ENCODE results near the gene AFDN. TPM values are rescaled to one million over a fixed set of nuclear protein-coding genes. Genes with fewer than 3 reads are reported as not detected.

Gene AFDN
- total and polyA plus RNA-seq, 2 donors (not counting 1 experiment from before 2014, with no cell fraction given) = 21.0 to 57.1 TPM

DNA sequence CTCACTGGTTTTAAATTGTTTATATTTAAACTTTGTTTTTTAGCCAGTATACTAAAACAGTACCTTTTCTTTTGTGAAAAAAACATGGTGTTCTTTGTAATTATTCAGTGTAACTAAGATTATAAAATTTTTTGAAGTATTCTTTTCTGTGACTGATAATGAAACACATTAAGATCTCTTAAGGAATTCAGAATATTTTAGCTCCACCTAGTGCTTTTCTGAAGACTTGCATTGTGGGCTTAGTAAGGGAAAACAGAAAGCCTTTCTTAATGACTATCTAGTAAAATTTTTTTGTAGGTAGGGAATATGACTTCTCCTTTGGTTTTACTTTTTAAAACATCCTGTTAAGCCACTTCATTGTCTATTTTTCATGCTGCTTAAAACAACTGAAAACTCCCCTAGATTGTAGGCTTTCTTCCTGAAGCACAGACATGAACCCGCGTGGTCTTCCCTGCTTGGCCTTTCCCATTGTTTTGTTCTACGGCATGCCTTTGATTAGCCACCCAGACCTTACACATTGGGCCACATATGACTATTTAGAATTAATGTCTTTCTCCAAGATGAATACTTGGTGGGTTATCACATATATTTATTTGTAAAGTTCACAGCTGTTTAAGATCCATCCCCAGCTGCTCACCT is 72.1 kb downstream of the AFDN start:
- no peak overlapping the region for H3K27ac ChIP-seq (ENCODE audit: insufficient read depth, low read length)
- peak; percentile 40 to 75 for DNase-seq (ENCODE audit: low read depth in 2 of 2)
- no peaks in the 10 kb centered on the region for H3K4me1 ChIP-seq (ENCODE audit: control insufficient read depth, extremely low read depth, insufficient read depth, low read length)
- H3K9ac ChIP-seq (ENCODE audit: insufficient read depth, low read length) = no peak overlapping the region
- H4K20me1 ChIP-seq (ENCODE audit: control insufficient read depth, extremely low read depth, insufficient read depth, low read length) = no peaks in the 10 kb centered on the region
- no peaks in the 10 kb centered on the region for H3K79me2 ChIP-seq (ENCODE audit: control insufficient read depth, insufficient read depth, low read length)
- no peak overlapping the region for H3K4me2 ChIP-seq (ENCODE audit: extremely low read depth, insufficient read depth, low read length)
- H3K9me3 ChIP-seq (ENCODE audit: control insufficient read depth, insufficient read depth, low read depth, low read length) = no peaks in the 10 kb centered on the region
- no peaks in the 10 kb centered on the region for H3K27me3 ChIP-seq (ENCODE audit: control insufficient read depth, insufficient read depth, low read length)
- H3K4me3 ChIP-seq (replicated peaks in 1 of 4; ENCODE audit: control extremely low read depth in 1 of 4, insufficient read depth in 1 of 4, low read depth in 3 of 4, low read length in 4 of 4) = no peak overlapping the region
- H2AFZ ChIP-seq (ENCODE audit: low read length) = no peak overlapping the region
- TF ChIP-seq, protein P1, sequence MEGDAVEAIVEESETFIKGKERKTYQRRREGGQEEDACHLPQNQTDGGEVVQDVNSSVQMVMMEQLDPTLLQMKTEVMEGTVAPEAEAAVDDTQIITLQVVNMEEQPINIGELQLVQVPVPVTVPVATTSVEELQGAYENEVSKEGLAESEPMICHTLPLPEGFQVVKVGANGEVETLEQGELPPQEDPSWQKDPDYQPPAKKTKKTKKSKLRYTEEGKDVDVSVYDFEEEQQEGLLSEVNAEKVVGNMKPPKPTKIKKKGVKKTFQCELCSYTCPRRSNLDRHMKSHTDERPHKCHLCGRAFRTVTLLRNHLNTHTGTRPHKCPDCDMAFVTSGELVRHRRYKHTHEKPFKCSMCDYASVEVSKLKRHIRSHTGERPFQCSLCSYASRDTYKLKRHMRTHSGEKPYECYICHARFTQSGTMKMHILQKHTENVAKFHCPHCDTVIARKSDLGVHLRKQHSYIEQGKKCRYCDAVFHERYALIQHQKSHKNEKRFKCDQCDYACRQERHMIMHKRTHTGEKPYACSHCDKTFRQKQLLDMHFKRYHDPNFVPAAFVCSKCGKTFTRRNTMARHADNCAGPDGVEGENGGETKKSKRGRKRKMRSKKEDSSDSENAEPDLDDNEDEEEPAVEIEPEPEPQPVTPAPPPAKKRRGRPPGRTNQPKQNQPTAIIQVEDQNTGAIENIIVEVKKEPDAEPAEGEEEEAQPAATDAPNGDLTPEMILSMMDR (conservative IDR thresholded peaks at IDR 0.05 in 1 of 2, IDR thresholded peaks at IDR 0.05 in 1 of 2; ENCODE audit: low read depth in 1 of 2, low read length in 2 of 2) = peak; percentile 52 to 75
- TF ChIP-seq EZH2 (IDR thresholded peaks at IDR 0.05; ENCODE audit: low read length, missing control alignments) = no peak
- H3K36me3 ChIP-seq (ENCODE audit: control insufficient read depth, insufficient read depth, low read length) = no peaks in the 10 kb centered on the region

DNA sequence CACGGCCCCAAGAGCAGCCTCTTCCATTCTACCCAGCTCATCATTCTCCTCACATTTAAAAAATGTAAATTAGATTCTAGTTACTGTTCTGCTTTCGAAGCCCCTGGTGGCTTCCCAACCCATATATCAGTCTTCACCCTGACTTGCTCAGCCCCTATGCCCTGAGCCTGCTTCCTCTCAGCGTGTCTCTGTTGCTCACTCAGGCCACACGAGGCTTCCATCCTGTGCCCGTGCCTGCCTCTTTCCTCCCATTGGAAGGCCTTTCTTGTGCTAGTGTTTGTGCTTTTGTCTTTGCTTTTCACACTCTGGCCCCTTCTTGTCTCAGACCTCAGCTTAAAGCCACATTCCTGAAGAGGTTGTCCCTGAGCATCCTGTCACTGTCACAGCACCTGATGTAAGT is 78.1 kb downstream of the AFDN start:
- no peaks in the 10 kb centered on the region for H3K79me2 ChIP-seq (ENCODE audit: control insufficient read depth, insufficient read depth, low read length)
- no peak for DNase-seq (ENCODE audit: low read depth in 2 of 2)
- H3K9ac ChIP-seq (ENCODE audit: insufficient read depth, low read length) = no peak overlapping the region
- H3K27me3 ChIP-seq (ENCODE audit: control insufficient read depth, insufficient read depth, low read length) = no peaks in the 10 kb centered on the region
- no peaks in the 10 kb centered on the region for H3K9me3 ChIP-seq (ENCODE audit: control insufficient read depth, insufficient read depth, low read depth, low read length)
- no peak overlapping the region for H3K4me2 ChIP-seq (ENCODE audit: extremely low read depth, insufficient read depth, low read length)
- H3K27ac ChIP-seq (ENCODE audit: insufficient read depth, low read length) = no peak overlapping the region
- no peak overlapping the region for H2AFZ ChIP-seq (ENCODE audit: low read length)
- no peaks in the 10 kb centered on the region for H4K20me1 ChIP-seq (ENCODE audit: control insufficient read depth, extremely low read depth, insufficient read depth, low read length)
- H3K4me1 ChIP-seq (ENCODE audit: control insufficient read depth, extremely low read depth, insufficient read depth, low read length) = no peaks in the 10 kb centered on the region
- H3K36me3 ChIP-seq (ENCODE audit: control insufficient read depth, insufficient read depth, low read length) = no peaks in the 10 kb centered on the region
- H3K4me3 ChIP-seq (replicated peaks in 1 of 4; ENCODE audit: control extremely low read depth in 1 of 4, insufficient read depth in 1 of 4, low read depth in 3 of 4, low read length in 4 of 4) = no peak overlapping the region
- TF ChIP-seq, protein P1 (conservative IDR thresholded peaks at IDR 0.05 in 1 of 2, IDR thresholded peaks at IDR 0.05 in 1 of 2; ENCODE audit: low read depth in 1 of 2, low read length in 2 of 2) = no peak
- TF ChIP-seq EZH2 (IDR thresholded peaks at IDR 0.05; ENCODE audit: low read length, missing control alignments) = no peak

DNA sequence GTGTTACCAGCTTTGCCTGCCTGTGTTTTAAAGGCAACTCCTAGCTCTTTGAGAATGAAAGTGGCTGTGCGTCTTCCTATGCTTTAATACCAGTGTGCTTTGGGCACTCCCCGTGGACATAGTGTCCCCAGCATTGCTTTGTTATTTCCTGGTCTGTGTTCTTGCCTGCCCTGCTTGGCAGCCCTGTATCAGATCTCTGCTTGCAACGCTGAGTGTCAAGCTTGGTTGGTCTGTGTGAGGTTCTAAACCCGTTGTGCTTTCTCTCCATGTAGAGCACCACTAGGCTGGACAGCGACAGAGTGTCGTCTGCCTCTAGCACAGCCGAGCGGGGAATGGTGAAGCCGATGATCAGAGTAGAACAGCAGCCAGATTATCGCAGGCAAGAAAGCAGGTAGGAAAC is 80.2 kb downstream of the AFDN start:
- DNase-seq (ENCODE audit: low read depth in 2 of 2) = peak; percentile 3 to 36
- no peak for TF ChIP-seq EZH2 (IDR thresholded peaks at IDR 0.05; ENCODE audit: low read length, missing control alignments)
- TF ChIP-seq, protein P1 (conservative IDR thresholded peaks at IDR 0.05 in 1 of 2, IDR thresholded peaks at IDR 0.05 in 1 of 2; ENCODE audit: low read depth in 1 of 2, low read length in 2 of 2) = peak in 1 of 2 donors; percentile 6
- Histone ChIP-seq H3K27me3 (ENCODE audit: control insufficient read depth, insufficient read depth, low read length) (no peaks in the 10 kb centered on the region), H3K4me3 (replicated peaks in 1 of 4; ENCODE audit: control extremely low read depth in 1 of 4, insufficient read depth in 1 of 4, low read depth in 3 of 4, low read length in 4 of 4) (no peak overlapping the region), H3K4me2 (ENCODE audit: extremely low read depth, insufficient read depth, low read length) (no peak overlapping the region), H3K4me1 (ENCODE audit: control insufficient read depth, extremely low read depth, insufficient read depth, low read length) (no peaks in the 10 kb centered on the region), H3K36me3 (ENCODE audit: control insufficient read depth, insufficient read depth, low read length) (no peaks in the 10 kb centered on the region), H3K79me2 (ENCODE audit: control insufficient read depth, insufficient read depth, low read length) (no peaks in the 10 kb centered on the region), H3K9me3 (ENCODE audit: control insufficient read depth, insufficient read depth, low read depth, low read length) (no peaks in the 10 kb centered on the region), H2AFZ (ENCODE audit: low read length) (no peak overlapping the region), H4K20me1 (ENCODE audit: control insufficient read depth, extremely low read depth, insufficient read depth, low read length) (no peaks in the 10 kb centered on the region), H3K9ac (ENCODE audit: insufficient read depth, low read length) (no peak overlapping the region), H3K27ac (ENCODE audit: insufficient read depth, low read length) (no peak overlapping the region)
